HEK293 (cell line): Measurements from ENCODE around the gene SLC6A13.
A peak's percentile ranks its signal among the peaks of the same experiment; 100 is the strongest.

Source experiments
- CTCF ChIA-PET: fragments of 350-600 bp; formaldehyde crosslinking; extraction: SDS; loops from one replicate; lab custom pipeline; 2021; ENCODE audit warnings: antibody characterized with exemption; lab: Yijun Ruan, JAX
- POLR2A ChIA-PET: fragments of 300-600 bp; formaldehyde crosslinking; extraction: SDS; loops from one replicate; lab custom pipeline; 2020; ENCODE audit warnings: antibody characterized with exemption, inconsistent platforms; lab: Yijun Ruan, JAX
- H3K27ac ChIP-seq: fragments of 200-500 bp; sonication (Bioruptor generic); 2 replicates; pipeline ENCODE4 v1.5.1; 2014; ENCODE audit warnings: low read depth, low read length, control low read depth, inconsistent platforms; ENCODE audit errors: extremely low read depth
- H3K36me3 ChIP-seq, 2 experiments: fragments of 200-500 bp in 1 of 2; sonication (Bioruptor generic) in 1 of 2; 1 replicate in 1 of 2; 2 replicates in 1 of 2; pipeline ENCODE4 v1.5.1; 2014 to 2017; ENCODE audit warnings: inconsistent platforms in 2 of 2, low read length in 2 of 2; ENCODE audit not compliant: control insufficient read depth in 2 of 2, insufficient read depth in 1 of 2
- H3K4me1 ChIP-seq: fragments of 200-500 bp; sonication (Bioruptor generic); 2 replicates; pipeline ENCODE4 v1.5.1; 2014; ENCODE audit warnings: mild to moderate bottlenecking, low read length, inconsistent platforms; ENCODE audit not compliant: control insufficient read depth, insufficient read depth
- H3K4me3 ChIP-seq: 2 replicates; pipeline ENCODE4 v1.5.1; 2011; ENCODE audit warnings: low read depth, mild to moderate bottlenecking, control low read depth, low read length, moderate library complexity
- H3K9me3 ChIP-seq: fragments of 200-500 bp; sonication (Bioruptor generic); 2 replicates; pipeline ENCODE4 v1.5.1; 2014; ENCODE audit warnings: low read depth, low read length, inconsistent platforms; ENCODE audit not compliant: control insufficient read depth, insufficient read depth
- EGR2 ChIP-seq: fragments of 450-650 bp; formaldehyde crosslinking; IDR thresholded peaks from 2 replicates; pipeline ENCODE4 v1.5.1; 2016; ENCODE audit warnings: low read depth, missing biosample characterization, missing genetic modification characterization
- GLIS2 ChIP-seq: fragments of 450-650 bp; formaldehyde crosslinking; IDR thresholded peaks from 2 replicates; pipeline ENCODE4 v1.5.1; 2016; ENCODE audit warnings: missing biosample characterization, missing genetic modification characterization
- KLF9 ChIP-seq: fragments of 450-650 bp; formaldehyde crosslinking; IDR thresholded peaks from 2 replicates; pipeline ENCODE4 v1.5.1; 2016; ENCODE audit warnings: missing biosample characterization, missing genetic modification characterization, low read depth
- PRDM10 ChIP-seq: fragments of 450-650 bp; formaldehyde crosslinking; IDR thresholded peaks from 2 replicates; pipeline ENCODE4 v1.5.1; 2016; ENCODE audit warnings: missing biosample characterization, missing genetic modification characterization
- PRDM2 ChIP-seq: fragments of 450-650 bp; formaldehyde crosslinking; IDR thresholded peaks from 2 replicates; pipeline ENCODE4 v1.5.1; 2016; ENCODE audit warnings: missing biosample characterization, missing genetic modification characterization, borderline replicate concordance
- ZFHX2 ChIP-seq: fragments of 450-650 bp; formaldehyde crosslinking; conservative IDR thresholded peaks from 2 replicates; pipeline ENCODE4 v1.5.1; 2016; ENCODE audit warnings: missing biosample characterization, missing genetic modification characterization
- ZNF148 ChIP-seq: fragments of 450-650 bp; formaldehyde crosslinking; IDR thresholded peaks from 2 replicates; pipeline ENCODE4 v1.5.0; 2017; ENCODE audit warnings: missing biosample characterization, missing genetic modification characterization, borderline replicate concordance
- ZNF76 ChIP-seq: fragments of 450-650 bp; formaldehyde crosslinking; IDR thresholded peaks from 2 replicates; pipeline ENCODE4; 2016; ENCODE audit warnings: low read depth, missing biosample characterization, missing genetic modification characterization, borderline replicate concordance

SLC6A13 gene

GRCh38 chr12:178829-179109 lies 83.9 kb downstream of the SLC6A13 start:
- H3K9me3 ChIP-seq, result no peaks in the 10 kb centered on the region
- H3K36me3 ChIP-seq, result no peaks in the 10 kb centered on the region
- ChIA-PET POLR2A (no interaction called here), CTCF (interaction anchor here (1.8 kb wide), 1 partner anchor 11 kb away, joined by 6 read pairs; no protein-coding TSS in a partner anchor)
- no peak overlapping the region for H3K4me3 ChIP-seq
- no peaks in the 10 kb centered on the region for H3K4me1 ChIP-seq
- TF ChIP-seq ZNF76 (tag by site-specific recombination) (no peak), PRDM2 (tag by site-specific recombination) (0 out of 2 replicates have a peak, but pooled peaks have one; percentile 70), PRDM10 (tag by site-specific recombination) (no peak)
- no peak overlapping the region for H3K27ac ChIP-seq

GRCh38 chr12:177980-178828 lies 84.4 kb downstream of the SLC6A13 start:
- Histone ChIP-seq H3K9me3 (no peaks in the 10 kb centered on the region), H3K36me3 (no peaks in the 10 kb centered on the region), H3K4me3 (no peak overlapping the region), H3K27ac (no peak overlapping the region), H3K4me1 (no peaks in the 10 kb centered on the region)
- CTCF ChIA-PET, result no interaction called here
- TF ChIP-seq EGR2 (tag by site-specific recombination) (peak; percentile 70), ZFHX2 (tag by site-specific recombination) (peak; percentile 32), KLF9 (tag by site-specific recombination) (no peak)
- TF ChIP-seq, all 188 proteins: peak for 2
- POLR2A ChIA-PET, result no interaction called here

- Histone ChIP-seq H3K9me3 (no peaks in the 10 kb centered on the region), H3K36me3 (no peaks in the 10 kb centered on the region), H3K27ac (no peak overlapping the region), H3K4me1 (no peaks in the 10 kb centered on the region), H3K4me3 (no peak overlapping the region)
- TF ChIP-seq ZNF148 (tag by site-specific recombination) (no peak), GLIS2 (tag by site-specific recombination) (0 out of 2 replicates have a peak, but pooled peaks have one; percentile 22)
- CTCF ChIA-PET, result interaction anchor here (0.7 to 1.0 kb wide), 3 partner anchors 10 to 43 kb away, joined by 4 to 5 read pairs (median 4); no protein-coding TSS in a partner anchor
- POLR2A ChIA-PET, result no interaction called here
These were observed 85.2 kb downstream of the SLC6A13 start for GRCh38 chr12:177336-177979.
